CD4-positive, alpha-beta memory T cell (primary cell): ENCODE results near the gene COL4A1. TPM values are rescaled to one million over a fixed set of nuclear protein-coding genes. Genes with fewer than 3 reads are reported as not detected.
A peak's percentile ranks its signal among the peaks of the same experiment; 100 is the strongest.

Experiments used
- CTCF ChIA-PET: fragments of 350-600 bp; sonication (Branson Sonifier 250); formaldehyde crosslinking; loops from one replicate; lab custom pipeline; 2021; ENCODE audit warnings: inconsistent platforms; ENCODE audit not compliant: partially characterized antibody; lab: Charles Lee
- POLR2A ChIA-PET: fragments of 350-600 bp; sonication (Branson Sonifier 250); formaldehyde crosslinking; loops from one replicate; lab custom pipeline; 2021; ENCODE audit not compliant: partially characterized antibody; lab: Charles Lee
- DNase-seq, 5 donors: peaks; one replicate each; pipeline versions ENCODE4 v3.0.0 to v3.0.0-alpha.2; 2020 to 2022; ENCODE audit warnings: mixed read lengths in 1 of 5
- H3K27ac ChIP-seq: one replicate; pipeline ENCODE4 v1.7.0; 2013; ENCODE audit warnings: low read depth, low read length
- H3K27me3 ChIP-seq: 2 replicates; pipeline ENCODE4 v1.7.0; 2013; ENCODE audit warnings: mild to moderate bottlenecking, low read length, moderate library complexity; ENCODE audit not compliant: insufficient read depth
- H3K36me3 ChIP-seq: 2 replicates; pipeline ENCODE4 v1.7.0; 2013; ENCODE audit warnings: mild to moderate bottlenecking, low read length, moderate library complexity; ENCODE audit not compliant: insufficient read depth
- H3K4me1 ChIP-seq: 2 replicates; pipeline ENCODE4 v1.7.0; 2013; ENCODE audit warnings: mild to moderate bottlenecking, low read length, moderate library complexity; ENCODE audit not compliant: insufficient read depth
- H3K4me3 ChIP-seq, 2 donors: one replicate each; pipeline ENCODE4 v1.7.0; 2013; ENCODE audit warnings: low read length in 2 of 2, mild to moderate bottlenecking in 1 of 2
- H3K9me3 ChIP-seq, 2 donors: one replicate each; pipeline ENCODE4 v1.7.0; 2013; ENCODE audit warnings: low read length in 2 of 2, control low read depth in 1 of 2; ENCODE audit not compliant: control insufficient read depth in 1 of 2
- H3K27ac Mint-ChIP-seq, 7 donors: one replicate each; pipeline ENCODE4 v1.8.0; 2020 to 2021; ENCODE audit warnings: mixed read lengths in 7 of 7, mild to moderate bottlenecking in 6 of 7, inconsistent platforms in 3 of 7, moderate library complexity in 3 of 7
- H3K27me3 Mint-ChIP-seq, 2 donors: one replicate each; pipeline ENCODE4 v1.8.0; 2020 to 2021; ENCODE audit warnings: mixed read lengths in 2 of 2
- H3K36me3 Mint-ChIP-seq, 2 donors: one replicate each; pipeline ENCODE4 v1.8.0; 2020 to 2021; ENCODE audit warnings: mixed read lengths in 2 of 2, inconsistent platforms in 1 of 2, mild to moderate bottlenecking in 1 of 2
- H3K4me1 Mint-ChIP-seq, 4 donors: one replicate each; pipeline ENCODE4 v1.8.0; 2020 to 2021; ENCODE audit warnings: mixed read lengths in 4 of 4, mild to moderate bottlenecking in 1 of 4
- H3K4me3 Mint-ChIP-seq, 8 donors: one replicate each; pipeline ENCODE4 v1.8.0; 2020 to 2021; ENCODE audit warnings: mixed read lengths in 8 of 8, mild to moderate bottlenecking in 7 of 8, moderate library complexity in 6 of 8, inconsistent platforms in 3 of 8
- H3K9me3 Mint-ChIP-seq, 8 donors: one replicate each; pipeline ENCODE4 v1.8.0; 2020 to 2021; ENCODE audit warnings: mixed read lengths in 8 of 8, mild to moderate bottlenecking in 5 of 8, inconsistent platforms in 3 of 8, moderate library complexity in 1 of 8
- intact Hi-C: fragments of 100-400 bp; cut with micrococcal nuclease; formaldehyde crosslinking; loops from one replicate; pipeline ENCODE4 v1.15.1; 2023
- polyA plus RNA-seq, 2 donors: library from polyadenylated mRNA; unstranded; fragments of 300-500 nt; fragmentation: Illumina TruSeq; gene quantifications; one replicate each; pipeline ENCODE4 v1.2.3, GENCODE V29; 2021
- total RNA-seq, 2 experiments: library from RNA; stranded (reverse); gene quantifications; one replicate each; pipeline ENCODE4 v1.2.3, GENCODE V29; 2021

The COL4A1 gene
- total and polyA plus RNA-seq, 4 experiments from 2014 or later: not detected

DNA sequence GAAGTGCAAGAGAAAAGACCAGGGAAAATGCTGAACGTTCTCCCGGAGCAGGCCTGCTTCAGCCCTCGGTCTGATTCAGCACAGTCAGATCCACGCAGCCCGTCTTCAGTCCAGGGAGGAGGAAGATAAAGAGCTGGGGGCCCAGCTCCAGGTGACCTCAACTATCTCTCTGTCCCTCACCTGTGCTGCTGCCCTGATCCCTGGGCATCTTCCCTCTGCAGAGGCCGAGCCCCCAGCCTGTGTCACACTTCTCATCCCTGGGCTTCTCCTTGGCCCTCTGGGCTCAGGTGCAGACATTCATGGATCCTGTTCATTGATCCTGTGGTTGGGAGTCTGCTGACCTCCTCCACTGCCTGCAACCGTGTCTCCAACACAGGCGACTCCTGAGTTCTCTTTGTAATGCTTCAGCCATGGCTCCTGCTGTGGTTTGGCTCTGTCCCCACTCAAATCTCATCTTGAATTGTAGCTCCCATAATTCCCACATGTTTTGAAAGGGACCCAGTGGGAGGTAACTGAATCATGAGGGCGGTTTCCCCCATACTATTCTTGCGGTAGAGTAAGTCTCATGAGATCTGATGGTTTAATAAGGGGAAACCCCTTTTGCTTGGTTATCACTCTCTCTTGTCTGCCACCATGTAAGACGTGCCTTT is 28.0 kb upstream of the COL4A1 start:
- H3K4me3 ChIP-seq: no peak overlapping the region
- POLR2A ChIA-PET: no interaction called here
- DNase-seq: no peak
- H3K4me3 Mint-ChIP-seq: no peak overlapping the region
- H3K27me3 ChIP-seq: no peaks in the 10 kb centered on the region
- H3K4me1 Mint-ChIP-seq: peaks cover 0 to 7% (median 2%) of the 10 kb centered on the region in 4 donors
- no peaks in the 10 kb centered on the region for H3K36me3 ChIP-seq
- H3K27ac Mint-ChIP-seq: peak overlapping the region in 1 of 7 donors; percentile 48
- H3K9me3 ChIP-seq: no peaks in the 10 kb centered on the region
- no peak overlapping the region for H3K27ac ChIP-seq
- peaks cover 3 to 16% of the 10 kb centered on the region in 2 donors for H3K27me3 Mint-ChIP-seq
- CTCF ChIA-PET: no interaction called here
- intact Hi-C loops: no loop called here
- peaks cover 0 to 1% of the 10 kb centered on the region in 2 donors for H3K36me3 Mint-ChIP-seq
- H3K4me1 ChIP-seq: peaks cover 3% of the 10 kb centered on the region
- H3K9me3 Mint-ChIP-seq: peaks cover 0 to 9% (median 5%) of the 10 kb centered on the region in 8 donors

DNA sequence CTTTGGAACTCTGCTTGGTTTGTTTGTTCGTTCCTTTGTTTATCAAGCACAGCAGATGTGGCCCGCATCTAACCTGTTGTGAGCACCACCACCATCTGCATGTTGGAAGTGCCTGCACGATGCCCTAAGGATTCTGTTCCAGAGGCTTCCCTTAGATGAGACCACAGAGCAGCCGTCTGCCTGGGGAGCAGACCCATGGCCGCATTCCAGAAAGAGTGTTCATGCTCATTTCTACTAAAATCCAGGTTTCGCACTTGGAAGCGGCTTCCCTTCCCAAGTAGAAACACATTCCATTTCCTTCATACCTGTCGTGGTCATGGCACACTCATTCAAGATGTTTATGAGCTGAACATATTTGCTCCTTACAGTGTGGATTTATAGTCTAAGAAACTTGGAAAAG is 27.3 kb upstream of the COL4A1 start:
- peaks cover 0 to 9% (median 4%) of the 10 kb centered on the region in 8 donors for H3K9me3 Mint-ChIP-seq
- Histone ChIP-seq H3K27me3 (no peaks in the 10 kb centered on the region), H3K27ac (no peak overlapping the region), H3K4me1 (no peaks in the 10 kb centered on the region), H3K4me3 (no peak overlapping the region), H3K36me3 (no peaks in the 10 kb centered on the region), H3K9me3 (no peaks in the 10 kb centered on the region)
- peaks cover 0 to 1% of the 10 kb centered on the region in 2 donors for H3K36me3 Mint-ChIP-seq
- no peak overlapping the region for H3K27ac Mint-ChIP-seq
- DNase-seq: no peak
- intact Hi-C loops: no loop called here
- ChIA-PET CTCF (no interaction called here), POLR2A (no interaction called here)
- H3K4me3 Mint-ChIP-seq: no peak overlapping the region
- H3K4me1 Mint-ChIP-seq: peaks cover 0 to 2% (median 0%) of the 10 kb centered on the region in 4 donors
- H3K27me3 Mint-ChIP-seq: peaks cover 8 to 12% of the 10 kb centered on the region in 2 donors

DNA sequence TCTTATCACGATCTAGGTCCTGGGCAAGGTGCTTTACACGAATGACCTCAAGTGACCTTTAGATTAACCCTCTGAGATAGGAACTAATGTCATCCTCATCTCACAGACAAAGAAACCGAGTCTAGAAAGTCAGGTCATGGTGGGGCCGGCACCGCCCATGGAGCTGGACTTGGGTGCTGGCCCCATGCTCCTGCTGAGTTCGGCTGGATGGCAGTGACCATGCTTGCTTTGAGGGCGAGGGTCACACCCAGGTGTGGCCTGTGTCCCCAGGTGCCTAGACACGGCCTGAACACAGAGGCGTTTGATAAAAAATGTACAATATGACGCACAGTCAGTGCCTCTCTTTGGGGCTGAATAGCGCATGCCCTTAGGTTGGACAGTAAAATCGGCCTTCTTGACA is 26.9 kb upstream of the COL4A1 start:
- CTCF ChIA-PET: no interaction called here
- no peak overlapping the region for H3K27ac ChIP-seq
- POLR2A ChIA-PET: no interaction called here
- Mint-ChIP-seq H3K27me3 (peaks cover 8 to 9% of the 10 kb centered on the region in 2 donors), H3K36me3 (peaks cover 0 to 1% of the 10 kb centered on the region in 2 donors), H3K4me1 (peaks cover 0 to under 1% (median 0%) of the 10 kb centered on the region in 4 donors), H3K9me3 (peaks cover 0 to 9% (median 4%) of the 10 kb centered on the region in 8 donors), H3K4me3 (no peak overlapping the region), H3K27ac (no peak overlapping the region)
- H3K9me3 ChIP-seq: no peaks in the 10 kb centered on the region
- H3K36me3 ChIP-seq: no peaks in the 10 kb centered on the region
- no peak overlapping the region for H3K4me3 ChIP-seq
- intact Hi-C loops: no loop called here
- DNase-seq: no peak
- no peaks in the 10 kb centered on the region for H3K4me1 ChIP-seq
- H3K27me3 ChIP-seq: no peaks in the 10 kb centered on the region

DNA sequence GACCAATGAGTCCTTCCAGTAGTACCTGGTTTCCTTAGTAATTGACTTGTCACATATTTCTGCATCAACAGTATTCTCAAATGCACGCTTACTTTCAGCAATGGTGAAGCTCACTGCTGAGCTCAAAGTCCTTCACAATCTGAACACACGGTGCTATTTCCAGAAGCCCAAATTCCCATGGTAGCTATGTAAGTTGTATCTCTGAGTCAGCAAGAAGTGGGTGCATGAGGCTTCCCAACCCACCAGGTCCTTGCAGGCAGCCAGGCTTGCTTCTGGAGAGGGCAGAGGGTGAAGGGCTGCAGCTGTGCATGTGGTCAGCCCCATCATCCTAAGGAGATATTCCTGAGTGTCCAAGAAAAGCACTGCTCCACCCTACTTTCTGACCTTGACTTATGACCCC is 25.8 kb upstream of the COL4A1 start:
- Mint-ChIP-seq H3K36me3 (peaks cover 0 to 1% of the 10 kb centered on the region in 2 donors), H3K4me3 (no peak overlapping the region), H3K4me1 (no peaks in the 10 kb centered on the region), H3K27ac (no peak overlapping the region), H3K27me3 (peaks cover 6% of the 10 kb centered on the region in 2 donors), H3K9me3 (peaks cover 0 to 9% (median 4%) of the 10 kb centered on the region in 8 donors)
- intact Hi-C loops: no loop called here
- Histone ChIP-seq H3K4me1 (no peaks in the 10 kb centered on the region), H3K27me3 (no peaks in the 10 kb centered on the region), H3K36me3 (no peaks in the 10 kb centered on the region), H3K4me3 (no peak overlapping the region), H3K27ac (no peak overlapping the region), H3K9me3 (no peaks in the 10 kb centered on the region)
- ChIA-PET POLR2A (no interaction called here), CTCF (no interaction called here)
- DNase-seq: no peak

DNA sequence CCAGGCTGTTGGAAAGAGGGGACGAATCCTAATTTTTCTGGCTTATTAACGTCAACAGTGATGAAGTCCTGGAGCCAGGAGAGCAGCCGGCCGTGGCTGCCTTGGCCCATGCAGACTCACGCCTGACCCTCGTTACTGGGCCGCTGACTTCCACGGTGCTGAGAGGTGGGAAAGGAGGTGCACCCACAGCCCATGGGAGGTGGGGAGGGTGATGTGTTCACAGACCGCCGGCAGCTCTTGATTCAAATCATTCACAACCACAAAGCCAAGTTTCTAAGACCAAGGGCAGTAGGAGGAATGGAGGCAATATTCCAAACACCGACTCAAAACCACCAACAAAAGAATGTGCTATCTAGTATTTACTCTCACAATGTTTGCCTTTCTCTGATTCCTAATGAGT is 24.4 kb upstream of the COL4A1 start:
- no peaks in the 10 kb centered on the region for H3K9me3 ChIP-seq
- POLR2A ChIA-PET: no interaction called here
- CTCF ChIA-PET: no interaction called here
- no peaks in the 10 kb centered on the region for H3K36me3 ChIP-seq
- H3K27ac ChIP-seq: no peak overlapping the region
- intact Hi-C loops: no loop called here
- Mint-ChIP-seq H3K4me3 (no peak overlapping the region), H3K9me3 (peaks cover 0 to 7% (median 4%) of the 10 kb centered on the region in 8 donors), H3K27ac (no peak overlapping the region), H3K4me1 (no peaks in the 10 kb centered on the region), H3K36me3 (peaks cover 0 to 1% of the 10 kb centered on the region in 2 donors), H3K27me3 (peaks cover 6 to 13% of the 10 kb centered on the region in 2 donors)
- DNase-seq: no peak
- no peaks in the 10 kb centered on the region for H3K4me1 ChIP-seq
- no peak overlapping the region for H3K4me3 ChIP-seq
- no peaks in the 10 kb centered on the region for H3K27me3 ChIP-seq

DNA sequence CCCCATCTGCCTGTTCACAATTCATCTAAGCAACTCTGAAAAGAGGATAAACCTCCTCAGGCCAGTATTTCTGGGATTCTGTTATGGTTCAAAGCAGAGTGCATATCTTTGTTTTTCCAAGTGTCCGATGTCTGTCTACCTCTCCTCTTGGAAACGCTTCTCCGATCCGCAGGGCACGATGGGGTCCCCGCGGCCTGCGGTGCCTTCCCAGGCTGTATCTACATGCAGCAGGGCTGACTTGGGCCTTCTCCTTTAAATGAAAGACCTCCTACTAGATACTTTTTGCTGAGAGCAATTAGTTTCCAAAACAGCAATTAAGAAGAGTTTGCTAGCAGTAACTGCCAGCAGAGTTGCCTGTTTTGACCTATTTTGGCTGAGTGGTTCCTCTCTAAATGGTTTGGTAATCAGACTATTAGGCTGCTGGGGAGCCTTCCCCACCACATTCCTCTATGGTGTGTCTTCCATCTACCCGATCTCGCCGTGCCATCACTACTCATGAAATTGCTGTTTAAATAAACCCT is 23.6 kb upstream of the COL4A1 start:
- Mint-ChIP-seq H3K27ac (no peak overlapping the region), H3K4me1 (no peaks in the 10 kb centered on the region), H3K27me3 (peaks cover 6 to 16% of the 10 kb centered on the region in 2 donors), H3K4me3 (no peak overlapping the region), H3K9me3 (peaks cover 0 to 7% (median 1%) of the 10 kb centered on the region in 8 donors), H3K36me3 (peaks cover 0 to 1% of the 10 kb centered on the region in 2 donors)
- Histone ChIP-seq H3K36me3 (no peaks in the 10 kb centered on the region), H3K27me3 (no peaks in the 10 kb centered on the region), H3K4me1 (no peaks in the 10 kb centered on the region), H3K27ac (no peak overlapping the region), H3K9me3 (no peaks in the 10 kb centered on the region), H3K4me3 (no peak overlapping the region)
- no peak for DNase-seq
- CTCF ChIA-PET: no interaction called here
- POLR2A ChIA-PET: no interaction called here
- intact Hi-C loops: no loop called here

DNA sequence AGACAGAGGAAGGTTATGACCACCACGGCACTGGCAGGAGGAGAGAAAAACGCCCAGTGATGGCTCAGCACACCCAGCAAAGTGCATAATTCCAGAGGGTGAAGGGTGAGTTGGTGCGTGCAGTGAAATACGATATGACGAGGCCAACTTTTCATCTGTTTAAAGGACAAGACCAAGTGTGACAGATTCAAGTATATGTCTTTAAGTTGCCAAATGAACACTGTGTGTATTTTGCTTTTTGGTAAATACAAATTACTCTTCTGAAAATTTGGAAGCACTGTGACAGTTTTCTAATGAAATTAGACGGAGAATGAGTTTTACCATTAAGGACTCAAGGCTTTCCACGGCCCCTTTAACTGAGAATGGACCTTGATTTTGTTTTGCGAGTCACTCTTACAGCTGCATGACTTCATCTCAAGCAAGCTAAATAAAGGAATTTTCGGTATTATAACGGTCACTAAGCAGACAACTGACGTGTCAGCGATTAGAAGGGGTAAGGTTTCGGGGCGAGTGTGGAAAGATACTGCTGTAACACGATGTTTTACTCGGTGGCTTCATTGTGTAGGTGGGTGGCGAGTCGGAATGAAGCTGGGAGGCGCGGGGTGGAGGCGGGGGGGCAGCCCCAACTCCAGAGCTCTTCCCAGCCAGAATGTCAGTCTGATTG is 23.0 kb upstream of the COL4A1 start:
- Mint-ChIP-seq H3K36me3 (peaks cover 0 to 1% of the 10 kb centered on the region in 2 donors), H3K4me3 (no peak overlapping the region), H3K27me3 (peaks cover 7 to 19% of the 10 kb centered on the region in 2 donors), H3K4me1 (no peaks in the 10 kb centered on the region), H3K9me3 (peaks cover 0 to 4% (median 0%) of the 10 kb centered on the region in 8 donors), H3K27ac (no peak overlapping the region)
- H3K36me3 ChIP-seq: no peaks in the 10 kb centered on the region
- H3K9me3 ChIP-seq: no peaks in the 10 kb centered on the region
- no peak for DNase-seq
- ChIA-PET CTCF (no interaction called here), POLR2A (no interaction called here)
- no peaks in the 10 kb centered on the region for H3K27me3 ChIP-seq
- H3K4me3 ChIP-seq: no peak overlapping the region
- intact Hi-C loops: no loop called here
- H3K4me1 ChIP-seq: no peaks in the 10 kb centered on the region
- no peak overlapping the region for H3K27ac ChIP-seq
